Prostate gland (tissue), 2 donors: ENCODE data around the gene GPX1. TPM values are rescaled to one million over a fixed set of nuclear protein-coding genes. Genes with fewer than 3 reads are reported as not detected.

Experiments used
- DNase-seq: peaks from one replicate; pipeline ENCODE4 v3.0.0-alpha.2; 2019; ENCODE audit warnings: low spot score
- H3K27ac ChIP-seq, 2 donors: fragments of 200-600 bp; sonication (generic); 2 replicates each; pipeline ENCODE4 v1.5.1; 2017 to 2019
- H3K27me3 ChIP-seq: fragments of 200-600 bp; sonication (generic); replicated peaks from 2 replicates; pipeline ENCODE4 v1.5.1; 2019; ENCODE audit not compliant: insufficient read depth
- H3K36me3 ChIP-seq, 2 donors: fragments of 200-600 bp; sonication (generic); 1 replicate in 1 of 2; 2 replicates in 1 of 2; pipeline versions ENCODE4 v1.5.1 to v1.8.1; 2017 to 2019
- H3K4me1 ChIP-seq: fragments of 200-600 bp; sonication (generic); replicated peaks from 2 replicates; pipeline ENCODE4 v1.5.1; 2019
- H3K4me3 ChIP-seq, 2 donors: fragments of 200-600 bp; sonication (generic); 2 replicates each; pipeline ENCODE4 v1.5.1; 2017 to 2019
- H3K9me3 ChIP-seq: fragments of 200-600 bp; sonication (generic); 2 replicates; pipeline ENCODE4 v1.5.1; 2017
- POLR2A ChIP-seq: fragments of 450-650 bp; IDR thresholded peaks from one replicate; pipeline ENCODE4 v1.6.1; 2016; ENCODE audit warnings: antibody characterized with exemption, mild to moderate bottlenecking
- POLR2AphosphoS5 ChIP-seq: sonication (generic); formaldehyde crosslinking; IDR thresholded peaks from one replicate; pipeline ENCODE4 v1.6.1; 2017; ENCODE audit warnings: antibody characterized with exemption
- WGBS: methylation state at CpG from one replicate; pipeline ENCODE4 v1.1.5; 2018; 5-methylcytosine and 5-hydroxymethylcytosine counted together
- intact Hi-C: fragments of 100-400 bp; cut with DNase I; formaldehyde crosslinking; loops from one replicate; pipeline ENCODE4 v1.14.2; 2022
- total RNA-seq, 2 donors: library from RNA; depleted of rRNA; stranded (reverse); fragments of >200 nt; gene quantifications; one replicate each; pipeline ENCODE4 v1.1.0, GENCODE V29; 2016
- TF ChIP-seq, protein P1 (sequence below), 4 experiments: fragments of 200-600 bp in 2 of 4; fragments of 450-650 bp in 2 of 4; sonication (generic) in 2 of 4; IDR thresholded peaks; 1 replicate in 3 of 4; 2 replicates in 1 of 4; pipeline ENCODE4 v1.5.1; 2016 to 2019; ENCODE audit warnings: antibody characterized with exemption in 4 of 4, mild to moderate bottlenecking in 2 of 4, moderate library complexity in 2 of 4

The GPX1 gene
- total RNA-seq, 2 donors from 2014 or later: 250 to 279 TPM

DNA sequence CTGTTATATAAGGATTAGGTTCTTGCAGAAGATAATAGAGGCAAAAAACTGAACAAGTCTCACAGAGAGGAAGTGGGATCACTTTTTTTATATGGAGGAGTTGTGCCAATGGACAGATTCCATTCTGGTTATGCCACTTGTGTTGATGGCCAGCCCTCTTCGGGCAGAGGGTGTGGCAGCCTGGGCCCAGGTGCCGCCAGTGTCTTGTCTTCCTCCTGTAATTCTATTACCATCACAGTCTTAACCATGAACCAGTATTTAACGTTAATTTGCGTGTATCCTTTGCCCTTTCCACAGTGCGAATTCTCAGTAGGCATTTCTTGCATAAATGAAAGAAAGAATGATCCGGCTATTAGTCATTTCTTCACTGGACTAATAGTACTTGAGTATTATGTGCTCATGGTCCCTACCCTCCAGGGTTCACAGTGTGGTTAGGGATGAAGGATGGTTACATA, 11.3 kb downstream of the GPX1 start:
- no peaks in the 10 kb centered on the region for H3K9me3 ChIP-seq
- peak; percentile 49 for DNase-seq
- peak; percentile 52 for TF ChIP-seq POLR2AphosphoS5
- TF ChIP-seq, protein P1, sequence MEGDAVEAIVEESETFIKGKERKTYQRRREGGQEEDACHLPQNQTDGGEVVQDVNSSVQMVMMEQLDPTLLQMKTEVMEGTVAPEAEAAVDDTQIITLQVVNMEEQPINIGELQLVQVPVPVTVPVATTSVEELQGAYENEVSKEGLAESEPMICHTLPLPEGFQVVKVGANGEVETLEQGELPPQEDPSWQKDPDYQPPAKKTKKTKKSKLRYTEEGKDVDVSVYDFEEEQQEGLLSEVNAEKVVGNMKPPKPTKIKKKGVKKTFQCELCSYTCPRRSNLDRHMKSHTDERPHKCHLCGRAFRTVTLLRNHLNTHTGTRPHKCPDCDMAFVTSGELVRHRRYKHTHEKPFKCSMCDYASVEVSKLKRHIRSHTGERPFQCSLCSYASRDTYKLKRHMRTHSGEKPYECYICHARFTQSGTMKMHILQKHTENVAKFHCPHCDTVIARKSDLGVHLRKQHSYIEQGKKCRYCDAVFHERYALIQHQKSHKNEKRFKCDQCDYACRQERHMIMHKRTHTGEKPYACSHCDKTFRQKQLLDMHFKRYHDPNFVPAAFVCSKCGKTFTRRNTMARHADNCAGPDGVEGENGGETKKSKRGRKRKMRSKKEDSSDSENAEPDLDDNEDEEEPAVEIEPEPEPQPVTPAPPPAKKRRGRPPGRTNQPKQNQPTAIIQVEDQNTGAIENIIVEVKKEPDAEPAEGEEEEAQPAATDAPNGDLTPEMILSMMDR (IDR thresholded peaks at IDR 0.05): no peak
- TF ChIP-seq POLR2A: no peak
- 48% methylated on average over 6 of the region's 6 CpGs for WGBS
- intact Hi-C loops: no loop called here
- no peaks in the 10 kb centered on the region for H3K4me1 ChIP-seq
- H3K27me3 ChIP-seq: no peaks in the 10 kb centered on the region
- H3K36me3 ChIP-seq: no peaks in the 10 kb centered on the region
- no peak overlapping the region for H3K4me3 ChIP-seq
- H3K27ac ChIP-seq: peak overlapping the region; percentile 43 to 63

DNA sequence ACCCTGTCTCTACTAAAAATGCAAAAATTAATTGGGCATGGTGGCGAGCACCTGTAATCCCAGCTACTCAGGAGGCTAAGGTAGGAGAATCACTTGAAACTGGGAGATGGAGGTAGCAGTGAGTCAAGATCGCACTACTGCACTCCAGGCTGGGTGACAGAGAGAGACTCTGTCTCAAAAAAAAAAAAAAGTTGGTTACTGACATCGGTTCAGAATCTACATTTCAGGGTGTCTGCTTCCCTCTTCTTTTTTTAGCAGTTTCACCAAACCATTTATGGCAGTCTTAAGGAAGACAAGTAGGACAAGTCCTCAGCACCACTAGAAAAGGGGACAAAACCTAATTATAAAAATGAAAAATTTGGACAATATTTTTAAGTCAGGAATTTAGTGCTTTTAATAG, 15.0 kb downstream of the GPX1 start:
- H3K9me3 ChIP-seq: no peaks in the 10 kb centered on the region
- H3K27ac ChIP-seq: no peak overlapping the region
- WGBS: 86% methylated on average over 3 of the region's 3 CpGs
- H3K36me3 ChIP-seq: no peaks in the 10 kb centered on the region
- TF ChIP-seq, protein P1 (IDR thresholded peaks at IDR 0.05): no peak
- TF ChIP-seq POLR2AphosphoS5 (no peak), POLR2A (no peak)
- peaks cover 2% of the 10 kb centered on the region for H3K4me1 ChIP-seq
- DNase-seq: no peak
- intact Hi-C loops: no loop called here
- no peak overlapping the region for H3K4me3 ChIP-seq
- H3K27me3 ChIP-seq: no peaks in the 10 kb centered on the region

GRCh38 chr3:49341996-49342395, 16.2 kb downstream of the GPX1 start:
- DNase-seq: no peak
- no peaks in the 10 kb centered on the region for H3K27me3 ChIP-seq
- H3K27ac ChIP-seq: no peak overlapping the region
- H3K9me3 ChIP-seq: no peaks in the 10 kb centered on the region
- WGBS: 90% methylated on average over 6 of the region's 6 CpGs
- H3K4me3 ChIP-seq: no peak overlapping the region
- TF ChIP-seq, protein P1 (IDR thresholded peaks at IDR 0.05): no peak
- TF ChIP-seq POLR2A (no peak), POLR2AphosphoS5 (no peak)
- H3K4me1 ChIP-seq: peaks cover 2% of the 10 kb centered on the region
- no peaks in the 10 kb centered on the region for H3K36me3 ChIP-seq
- intact Hi-C loops: no loop called here

DNA sequence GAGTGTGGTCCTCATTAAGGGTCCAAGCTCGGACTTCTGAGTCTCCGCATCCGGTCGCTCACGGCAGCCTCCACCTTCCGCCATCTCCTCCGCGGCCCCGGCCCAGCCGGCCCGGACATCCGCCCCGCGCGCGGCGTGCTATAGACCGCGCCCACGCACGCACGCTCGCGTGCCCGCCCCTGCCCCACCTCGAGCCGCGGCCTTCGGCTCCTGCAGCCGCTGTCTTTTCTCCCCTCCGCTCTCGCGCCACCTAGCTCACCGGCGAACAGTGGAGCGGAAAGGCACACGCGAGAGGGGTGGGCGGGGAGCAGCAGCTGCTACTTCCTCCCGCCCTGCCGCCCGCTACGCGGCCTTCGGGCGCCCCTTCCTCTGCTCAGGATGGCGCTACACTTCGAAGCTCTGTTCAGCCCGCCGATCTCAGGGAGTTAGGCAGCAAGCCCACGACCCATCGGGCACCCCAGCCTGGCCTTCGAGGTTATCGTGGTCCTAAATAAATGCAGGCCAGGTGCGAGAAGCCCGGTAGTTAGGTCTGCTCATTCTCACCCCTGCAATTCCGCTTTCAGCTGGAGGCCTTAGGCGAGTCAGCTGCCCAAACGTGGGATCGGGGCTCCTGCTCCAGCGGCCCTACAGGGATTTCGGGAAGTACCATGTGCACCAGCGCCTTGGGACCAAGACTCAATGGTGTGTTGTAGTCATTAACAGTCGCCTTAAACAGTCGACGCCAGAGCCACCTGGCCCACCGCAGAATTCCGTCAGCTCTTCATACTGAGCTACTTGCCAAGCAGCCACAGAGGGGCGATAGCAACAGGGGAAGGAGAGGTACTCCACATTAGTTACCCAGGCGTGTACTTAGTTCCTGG, 18.0 kb downstream of the GPX1 start, which contains the start of gene USP4:
TSS of gene USP4 (minus strand) at position 113 of the 860 bp plus-strand sequence. CDS start at position 84, 29 bp downstream.
- Histone ChIP-seq H3K4me1 (peaks cover 2% of the 10 kb centered on the region), H3K27ac (peak within 1 kb of the TSS; percentile 83 to 94), H3K4me3 (peak within 1 kb of the TSS; percentile 70 to 73), H3K27me3 (no peaks in the 10 kb centered on the region), H3K36me3 (no peaks in the 10 kb centered on the region), H3K9me3 (no peaks in the 10 kb centered on the region)
- 2% methylated on average over 70 of the region's 70 CpGs for WGBS
- TF ChIP-seq, protein P1 (IDR thresholded peaks at IDR 0.05): peak; percentile 28 to 80 (median 53)
- peak; percentile 62 for TF ChIP-seq POLR2A
- TF ChIP-seq POLR2AphosphoS5: peak; percentile 81
- DNase-seq: peak; percentile 86
- intact Hi-C loops: loop anchor here (1.0 kb wide), 1 partner anchor 169 kb away; the partner anchor contains the start of gene KLHDC8B
